Motor neuron (in vitro differentiated cells): ENCODE measurements around the gene IFNLR1. TPM values are rescaled to one million over a fixed set of nuclear protein-coding genes. Genes with fewer than 3 reads are reported as not detected.

Experiments used
- ATAC-seq, 8 experiments: fragments of 200-7000 bp; cut with Tn5 transposase; replicated peaks in 6 of 8; 2 replicates each; pipeline ENCODE4 v1.8.0; 2021; ENCODE audit warnings: mild to moderate bottlenecking in 8 of 8, moderate library complexity in 8 of 8
- H3K27ac ChIP-seq, 2 donors: fragments of 250-450 bp; sonication (Bioruptor Pico); 2 replicates each; pipeline ENCODE4 v1.9.0; 2021; ENCODE audit warnings: antibody characterized with exemption in 2 of 2, mild to moderate bottlenecking in 2 of 2, moderate library complexity in 1 of 2
- H3K4me1 ChIP-seq, 2 donors: fragments of 250-450 bp; sonication (Bioruptor Pico); replicated peaks in 1 of 2; 2 replicates each; pipeline ENCODE4 v1.6.1; 2021; ENCODE audit warnings: antibody characterized with exemption in 2 of 2, mild to moderate bottlenecking in 2 of 2, moderate library complexity in 1 of 2
- H3K4me3 ChIP-seq, 5 donors: fragments of 250-450 bp; sonication (Bioruptor Pico); 2 replicates each; pipeline ENCODE4 v1.9.0; 2021; ENCODE audit warnings: antibody characterized with exemption in 5 of 5, mild to moderate bottlenecking in 5 of 5, moderate library complexity in 4 of 5
- WGBS, 10 experiments: fragments of 450-650 bp; shearing (Covaris generic); methylation state at CpG; one replicate each; pipeline ENCODE4 v1.0.0; 2022; 5-methylcytosine and 5-hydroxymethylcytosine counted together
- in situ Hi-C, 9 experiments: fragments of 400-800 bp; cut with MboI; loops; one replicate each; pipeline ENCODE4 v1.15.0; 2021; ENCODE audit warnings: low sequenced_read_pairs in 9 of 9, low pct_unique_long_range_greater_than_20kb in 2 of 9; ENCODE audit not compliant: unreplicated experiment in 9 of 9
- total RNA-seq, 8 experiments: library from RNA; unstranded; fragments of 300-600 nt; gene quantifications; 2 replicates each; pipeline versions ENCODE4 v1.2.3 to v1.2.4, GENCODE V29; 2022

IFNLR1 gene
- total RNA-seq, 8 experiments from 2014 or later, result 0.11 to 2.1 (median 0.55) TPM

- in situ Hi-C loops, result loop anchor here in 3 of 9 experiments (25.0 kb wide), 2 partner anchors 401 to 451 kb away; partner anchors contain the start of gene SRRM1 (in 2 of the 3)
- Histone ChIP-seq H3K27ac (no peak overlapping the region), H3K4me1 (no peaks in the 10 kb centered on the region), H3K4me3 (peak overlapping the region; percentile 27 to 50 (median 38))
- ATAC-seq, result no peak
- WGBS, 10 experiments, result 0 to 88% (median 60%) methylated on average over 1 to 8 of the region's 8 CpGs; no CpG with 5 or more reads in 3 of the 10 experiments
Measured at GRCh38 chr1:24186711-24186992, 437 bp downstream of the IFNLR1 start.

- no peak for ATAC-seq
- Histone ChIP-seq H3K4me3 (no peak overlapping the region), H3K4me1 (no peaks in the 10 kb centered on the region), H3K27ac (no peak overlapping the region)
- in situ Hi-C loops, result loop anchor here in 3 of 9 experiments (25.0 kb wide), 2 partner anchors 401 to 451 kb away; partner anchors contain the start of gene SRRM1 (in 2 of the 3)
- 60 to 92% (median 87%) methylated on average over 1 to 12 of the region's 13 CpGs; no CpG with 5 or more reads in 3 of the 10 experiments for WGBS, 10 experiments
Measured at GRCh38 chr1:24186031-24186710, 918 bp downstream of the IFNLR1 start.

- WGBS, 10 experiments, result 68 to 100% (median 83%) methylated on average over 1 to 4 of the region's 4 CpGs; no CpG with 5 or more reads in 3 of the 10 experiments
- no peak for ATAC-seq
- H3K4me3 ChIP-seq, result no peak overlapping the region
- no peaks in the 10 kb centered on the region for H3K4me1 ChIP-seq
- in situ Hi-C loops, result loop anchor here in 3 of 9 experiments (25.0 kb wide), 2 partner anchors 402 to 452 kb away; partner anchors contain the start of gene SRRM1 (in 2 of the 3)
- H3K27ac ChIP-seq, result no peak overlapping the region
Measured at GRCh38 chr1:24185076-24185475, 2.0 kb downstream of the IFNLR1 start.

- no peak overlapping the region for H3K27ac ChIP-seq
- in situ Hi-C loops, result loop anchor here in 3 of 9 experiments (25.0 kb wide), 2 partner anchors 405 to 455 kb away; partner anchors contain the start of gene SRRM1 (in 2 of the 3)
- ATAC-seq, result peak in 1 of 8 experiments; percentile 63
- WGBS, 10 experiments, result 22 to 100% (median 73%) methylated on average over 1 to 5 of the region's 6 CpGs; no CpG with 5 or more reads in 1 of the 10 experiments
- no peak overlapping the region for H3K4me3 ChIP-seq
- H3K4me1 ChIP-seq, result no peaks in the 10 kb centered on the region
Measured at GRCh38 chr1:24182061-24182460, 5.0 kb downstream of the IFNLR1 start.

GRCh38 chr1:24181619-24182018 is 5.5 kb downstream of the IFNLR1 start:
- WGBS, 10 experiments, result 20 to 92% (median 78%) methylated on average over 1 to 5 of the region's 5 CpGs; no CpG with 5 or more reads in 2 of the 10 experiments
- H3K4me1 ChIP-seq, result no peaks in the 10 kb centered on the region
- in situ Hi-C loops, result loop anchor here in 3 of 9 experiments (25.0 kb wide), 2 partner anchors 406 to 456 kb away; partner anchors contain the start of gene SRRM1 (in 2 of the 3)
- no peak overlapping the region for H3K4me3 ChIP-seq
- H3K27ac ChIP-seq, result no peak overlapping the region
- peak in 1 of 8 experiments; percentile 45 for ATAC-seq

- in situ Hi-C loops, result loop anchor here in 3 of 9 experiments (25.0 kb wide), 2 partner anchors 407 to 457 kb away; partner anchors contain the start of gene SRRM1 (in 2 of the 3)
- 20 to 67% (median 60%) methylated on average over 1 of the region's 6 CpGs; no CpG with 5 or more reads in 7 of the 10 experiments for WGBS, 10 experiments
Measured at GRCh38 chr1:24180676-24181075, 6.4 kb downstream of the IFNLR1 start.

GRCh38 chr1:24179251-24179840 is 7.7 kb downstream of the IFNLR1 start:
- Histone ChIP-seq H3K4me1 (no peaks in the 10 kb centered on the region), H3K4me3 (no peak overlapping the region), H3K27ac (no peak overlapping the region)
- ATAC-seq, result no peak
- in situ Hi-C loops, result loop anchor here in 3 of 9 experiments (25.0 kb wide), 2 partner anchors 408 to 458 kb away; partner anchors contain the start of gene SRRM1 (in 2 of the 3)
- WGBS, 10 experiments, result 20 to 89% (median 81%) methylated on average over 2 to 10 of the region's 10 CpGs; no CpG with 5 or more reads in 2 of the 10 experiments

More at GRCh38 chr1:24180676-24181075, 6.4 kb downstream of the IFNLR1 start:
- no peak for ATAC-seq
- no peaks in the 10 kb centered on the region for H3K4me1 ChIP-seq
- no peak overlapping the region for H3K27ac ChIP-seq
- no peak overlapping the region for H3K4me3 ChIP-seq

- Histone ChIP-seq H3K27ac (no peak overlapping the region), H3K4me3 (no peak overlapping the region), H3K4me1 (no peaks in the 10 kb centered on the region)
- WGBS, 10 experiments, result 58 to 100% (median 91%) methylated on average over 1 to 3 of the region's 3 CpGs
- no peak for ATAC-seq
- in situ Hi-C loops, result loop anchor here in 3 of 9 experiments (25.0 kb wide), 2 partner anchors 409 to 459 kb away; partner anchors contain the start of gene SRRM1 (in 2 of the 3)
Measured at GRCh38 chr1:24178407-24178806, 8.7 kb downstream of the IFNLR1 start.

GRCh38 chr1:24177161-24177560 is 9.9 kb downstream of the IFNLR1 start:
- Histone ChIP-seq H3K27ac (no peak overlapping the region), H3K4me1 (no peaks in the 10 kb centered on the region), H3K4me3 (no peak overlapping the region)
- in situ Hi-C loops, result loop anchor here in 3 of 9 experiments (25.0 kb wide), 2 partner anchors 410 to 460 kb away; partner anchors contain the start of gene SRRM1 (in 2 of the 3)
- WGBS, 10 experiments, result 20 to 94% (median 81%) methylated on average over 1 to 9 of the region's 10 CpGs
- ATAC-seq, result no peak

- no peak for ATAC-seq
- no peak overlapping the region for H3K27ac ChIP-seq
- in situ Hi-C loops, result loop anchor here in 3 of 9 experiments (25.0 kb wide), 2 partner anchors 412 to 462 kb away; partner anchors contain the start of gene SRRM1 (in 2 of the 3)
- 13 to 81% (median 55%) methylated on average over 2 to 6 of the region's 6 CpGs; no CpG with 5 or more reads in 1 of the 10 experiments for WGBS, 10 experiments
- no peak overlapping the region for H3K4me3 ChIP-seq
- no peaks in the 10 kb centered on the region for H3K4me1 ChIP-seq
Measured at GRCh38 chr1:24175033-24175755, 11.9 kb downstream of the IFNLR1 start.

- in situ Hi-C loops, result no loop called here
- no peak overlapping the region for H3K27ac ChIP-seq
- ATAC-seq, result no peak
- H3K4me1 ChIP-seq, result no peaks in the 10 kb centered on the region
- WGBS, 10 experiments, result 0 to 100% (median 59%) methylated on average over 1 to 5 of the region's 5 CpGs; no CpG with 5 or more reads in 1 of the 10 experiments
- no peak overlapping the region for H3K4me3 ChIP-seq
Measured at GRCh38 chr1:24173638-24174575, 13.2 kb downstream of the IFNLR1 start.
